Esophagus squamous epithelium (tissue), 4 donors: ENCODE results near the gene THEM4.

Source experiments
- CTCF ChIP-seq, 6 experiments: fragments of 450-650 bp in 4 of 6; fragments of 200-600 bp in 2 of 6; sonication (generic) in 2 of 6; IDR thresholded peaks; one replicate each; pipeline ENCODE4 v1.5.1; 2016 to 2019; ENCODE audit warnings: antibody characterized with exemption in 6 of 6, mild to moderate bottlenecking in 4 of 6, moderate library complexity in 4 of 6
- POLR2A ChIP-seq, 4 donors: fragments of 450-650 bp; IDR thresholded peaks; one replicate each; pipeline ENCODE4 v1.6.1; 2017; ENCODE audit warnings: antibody characterized with exemption in 4 of 4, mild to moderate bottlenecking in 4 of 4, moderate library complexity in 3 of 4

GRCh38 chr1:151908228-151908691, 1.1 kb downstream of the THEM4 start:
- TF ChIP-seq CTCF (IDR thresholded peaks at IDR 0.05) (no peak), POLR2A (IDR thresholded peaks at IDR 0.05) (no peak)
